Gastrocnemius medialis (tissue), 4 donors: ENCODE results near the gene PKP1. TPM values are rescaled to one million over a fixed set of nuclear protein-coding genes. Genes with fewer than 3 reads are reported as not detected.

Experiments
- ATAC-seq, 2 donors: fragments of 150-250 bp; one replicate each; pipeline ENCODE4 v1.9.1; 2016
- DNase-seq, 2 donors: peaks; one replicate each; pipeline ENCODE4 v3.0.0-alpha.2; 2019
- H3K27ac ChIP-seq, 4 donors: fragments of 200-600 bp; sonication (generic); 1 replicate in 1 of 4; 2 replicates in 3 of 4; pipeline ENCODE4 v1.5.1; 2016 to 2018; ENCODE audit warnings: mild to moderate bottlenecking in 2 of 4, moderate library complexity in 1 of 4
- H3K27me3 ChIP-seq, 3 donors: fragments of 200-600 bp; sonication (generic) in 2 of 3; 1 replicate in 1 of 3; 2 replicates in 2 of 3; pipeline versions ENCODE4 v1.5.1 to v1.6.0; 2016 to 2019; ENCODE audit warnings: mild to moderate bottlenecking in 1 of 3, moderate library complexity in 1 of 3
- H3K36me3 ChIP-seq, 2 donors: fragments of 200-600 bp; sonication (generic) in 1 of 2; one replicate each; pipeline ENCODE4 v1.5.1; 2017 to 2018
- H3K4me1 ChIP-seq, 2 donors: fragments of 200-600 bp; sonication (generic) in 1 of 2; one replicate each; pipeline ENCODE4 v1.5.1; 2016 to 2017; ENCODE audit warnings: mild to moderate bottlenecking in 2 of 2
- H3K4me3 ChIP-seq, 4 donors: fragments of 200-600 bp; sonication (generic) in 3 of 4; 1 replicate in 1 of 4; 2 replicates in 3 of 4; pipeline ENCODE4 v1.5.1; 2016 to 2019; ENCODE audit warnings: mild to moderate bottlenecking in 2 of 4
- H3K9me3 ChIP-seq, 3 donors: fragments of 200-600 bp; sonication (generic) in 2 of 3; 1 replicate in 1 of 3; 2 replicates in 2 of 3; pipeline ENCODE4 v1.5.1; 2016 to 2019
- POLR2A ChIP-seq, 2 donors: fragments of 450-650 bp; IDR thresholded peaks; one replicate each; pipeline ENCODE4 v1.6.1; 2017; ENCODE audit warnings: antibody characterized with exemption in 2 of 2, mild to moderate bottlenecking in 2 of 2, moderate library complexity in 2 of 2
- in situ Hi-C, 4 donors: fragments of 200-750 bp; cut with MboI; loops; one replicate each; pipeline versions ENCODE4 v1.15.0 to v1.8.0; 2017; ENCODE audit warnings: low sequenced_read_pairs in 4 of 4
- intact Hi-C: fragments of 100-400 bp; cut with DNase I; formaldehyde crosslinking; loops from one replicate; pipeline ENCODE4 v1.15.1; 2023; ENCODE audit warnings: low total_unique reads
- total RNA-seq, 4 donors: library from RNA; depleted of rRNA; stranded (reverse); fragments of >200 nt; gene quantifications; one replicate each; pipeline versions ENCODE4 v1.1.0 to v1.2.3, GENCODE V29; 2016
- TF ChIP-seq, protein P1 (sequence below), 5 experiments: fragments of 450-650 bp in 3 of 5; fragments of 200-600 bp in 2 of 5; sonication (generic) in 2 of 5; IDR thresholded peaks in 4 of 5; conservative IDR thresholded peaks in 1 of 5; 1 replicate in 4 of 5; 2 replicates in 1 of 5; pipeline ENCODE4 v1.5.1; 2016 to 2019; ENCODE audit warnings: antibody characterized with exemption in 5 of 5, mild to moderate bottlenecking in 3 of 5, moderate library complexity in 3 of 5

PKP1 gene
- total RNA-seq, 4 donors from 2014 or later: 0.71 to 4.5 (median 1.2) TPM

DNA sequence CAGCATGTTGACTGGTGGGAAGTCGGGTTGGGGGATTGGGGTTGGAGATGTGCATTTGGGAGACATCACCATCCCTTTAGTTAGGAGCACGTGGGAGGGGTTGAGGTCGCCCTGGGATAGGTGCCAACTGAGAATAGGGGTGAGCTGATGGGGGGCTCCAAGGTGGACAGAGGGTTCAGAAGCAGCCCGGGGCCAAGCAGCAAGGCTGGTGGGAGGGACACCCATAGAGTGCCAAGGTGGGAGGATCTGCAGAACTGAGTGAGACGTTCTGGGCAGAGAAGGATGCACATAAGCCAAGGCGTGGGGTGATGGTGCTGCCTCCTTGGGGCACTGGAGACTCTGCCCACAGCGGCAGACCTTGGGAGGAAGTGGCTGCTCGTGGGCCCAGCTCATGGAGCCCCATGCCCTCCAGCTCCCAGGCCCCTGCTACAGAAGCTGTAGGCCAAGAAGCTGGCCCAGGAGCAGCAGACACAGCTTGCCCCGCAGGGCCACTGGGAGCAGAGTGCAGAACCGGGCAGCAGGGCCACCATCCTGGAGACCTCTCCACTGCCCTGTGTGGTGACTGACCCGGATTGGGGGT lies 31.4 kb upstream of the PKP1 start:
- no peaks in the 10 kb centered on the region for H3K27me3 ChIP-seq
- ATAC-seq (no peak), DNase-seq (no peak)
- in situ Hi-C loops: loop anchor here in 1 of 4 donors (25.0 kb wide), 1 partner anchor 110 kb away; no protein-coding TSS in a partner anchor
- no peak for TF ChIP-seq POLR2A (IDR thresholded peaks at IDR 0.05)
- TF ChIP-seq, protein P1, sequence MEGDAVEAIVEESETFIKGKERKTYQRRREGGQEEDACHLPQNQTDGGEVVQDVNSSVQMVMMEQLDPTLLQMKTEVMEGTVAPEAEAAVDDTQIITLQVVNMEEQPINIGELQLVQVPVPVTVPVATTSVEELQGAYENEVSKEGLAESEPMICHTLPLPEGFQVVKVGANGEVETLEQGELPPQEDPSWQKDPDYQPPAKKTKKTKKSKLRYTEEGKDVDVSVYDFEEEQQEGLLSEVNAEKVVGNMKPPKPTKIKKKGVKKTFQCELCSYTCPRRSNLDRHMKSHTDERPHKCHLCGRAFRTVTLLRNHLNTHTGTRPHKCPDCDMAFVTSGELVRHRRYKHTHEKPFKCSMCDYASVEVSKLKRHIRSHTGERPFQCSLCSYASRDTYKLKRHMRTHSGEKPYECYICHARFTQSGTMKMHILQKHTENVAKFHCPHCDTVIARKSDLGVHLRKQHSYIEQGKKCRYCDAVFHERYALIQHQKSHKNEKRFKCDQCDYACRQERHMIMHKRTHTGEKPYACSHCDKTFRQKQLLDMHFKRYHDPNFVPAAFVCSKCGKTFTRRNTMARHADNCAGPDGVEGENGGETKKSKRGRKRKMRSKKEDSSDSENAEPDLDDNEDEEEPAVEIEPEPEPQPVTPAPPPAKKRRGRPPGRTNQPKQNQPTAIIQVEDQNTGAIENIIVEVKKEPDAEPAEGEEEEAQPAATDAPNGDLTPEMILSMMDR (IDR thresholded peaks at IDR 0.05 in 4 of 5, conservative IDR thresholded peaks at IDR 0.05 in 1 of 5): no peak
- no peaks in the 10 kb centered on the region for H3K4me1 ChIP-seq
- intact Hi-C loops: no loop called here
- no peaks in the 10 kb centered on the region for H3K9me3 ChIP-seq
- no peak overlapping the region for H3K4me3 ChIP-seq
- H3K36me3 ChIP-seq: no peaks in the 10 kb centered on the region
- no peak overlapping the region for H3K27ac ChIP-seq

DNA sequence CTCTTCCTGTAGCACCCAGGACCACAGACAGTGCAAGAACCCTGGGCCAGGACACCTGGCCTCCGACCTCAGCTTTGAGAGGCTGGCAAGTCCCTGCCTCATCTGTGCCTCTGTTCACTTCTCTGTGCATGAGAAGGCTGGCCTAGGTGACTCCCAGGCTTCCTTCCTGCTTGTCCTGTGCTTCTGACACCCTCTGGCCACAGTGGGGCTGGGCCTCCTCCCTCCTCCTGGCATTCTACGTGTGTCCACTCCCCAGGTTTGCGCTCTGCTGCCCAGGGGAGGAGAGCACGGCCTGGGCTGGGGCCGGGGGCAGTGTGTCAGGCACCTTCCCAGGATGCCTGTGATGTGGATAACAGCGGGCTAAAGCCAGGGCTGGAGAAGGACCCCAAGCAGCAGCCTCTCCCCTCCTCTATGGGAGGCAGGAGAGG lies 30.3 kb upstream of the PKP1 start:
- intact Hi-C loops (no loop called here), in situ Hi-C loops (loop anchor here in 1 of 4 donors (25.0 kb wide), 1 partner anchor 109 kb away; no protein-coding TSS in a partner anchor)
- H3K27me3 ChIP-seq: no peaks in the 10 kb centered on the region
- no peak overlapping the region for H3K4me3 ChIP-seq
- TF ChIP-seq, protein P1 (IDR thresholded peaks at IDR 0.05 in 4 of 5, conservative IDR thresholded peaks at IDR 0.05 in 1 of 5): no peak
- TF ChIP-seq POLR2A (IDR thresholded peaks at IDR 0.05): no peak
- no peak for DNase-seq
- H3K36me3 ChIP-seq: no peaks in the 10 kb centered on the region
- no peak for ATAC-seq
- H3K27ac ChIP-seq: no peak overlapping the region
- no peaks in the 10 kb centered on the region for H3K9me3 ChIP-seq
- H3K4me1 ChIP-seq: no peaks in the 10 kb centered on the region

DNA sequence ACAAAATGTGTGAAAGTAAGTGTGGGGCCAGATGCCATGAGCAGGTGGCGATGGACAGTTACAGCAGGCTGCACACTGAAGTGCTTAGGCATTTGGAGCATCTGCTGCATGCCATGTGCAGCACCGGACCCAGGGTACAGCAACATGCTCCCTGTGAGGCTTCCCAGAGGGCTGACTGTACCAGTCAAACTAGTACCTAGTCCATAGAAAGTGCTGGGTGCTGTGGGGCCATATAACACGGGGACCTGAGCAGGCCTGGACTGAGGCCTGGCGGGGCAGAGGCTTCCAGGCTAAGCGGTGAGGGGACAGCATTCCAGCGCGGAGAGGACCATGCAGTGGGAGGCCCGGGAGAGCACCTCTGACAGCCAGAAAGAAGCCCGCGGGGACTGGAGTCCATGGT lies 29.9 kb upstream of the PKP1 start:
- Histone ChIP-seq H3K9me3 (no peaks in the 10 kb centered on the region), H3K27ac (no peak overlapping the region), H3K4me3 (no peak overlapping the region), H3K27me3 (no peaks in the 10 kb centered on the region), H3K4me1 (no peaks in the 10 kb centered on the region), H3K36me3 (no peaks in the 10 kb centered on the region)
- no peak for DNase-seq
- in situ Hi-C loops (loop anchor here in 1 of 4 donors (25.0 kb wide), 1 partner anchor 109 kb away; no protein-coding TSS in a partner anchor), intact Hi-C loops (no loop called here)
- TF ChIP-seq, protein P1 (IDR thresholded peaks at IDR 0.05 in 4 of 5, conservative IDR thresholded peaks at IDR 0.05 in 1 of 5): no peak
- no peak for TF ChIP-seq POLR2A (IDR thresholded peaks at IDR 0.05)
- ATAC-seq: peak in 1 of 2 donors; percentile 15

DNA sequence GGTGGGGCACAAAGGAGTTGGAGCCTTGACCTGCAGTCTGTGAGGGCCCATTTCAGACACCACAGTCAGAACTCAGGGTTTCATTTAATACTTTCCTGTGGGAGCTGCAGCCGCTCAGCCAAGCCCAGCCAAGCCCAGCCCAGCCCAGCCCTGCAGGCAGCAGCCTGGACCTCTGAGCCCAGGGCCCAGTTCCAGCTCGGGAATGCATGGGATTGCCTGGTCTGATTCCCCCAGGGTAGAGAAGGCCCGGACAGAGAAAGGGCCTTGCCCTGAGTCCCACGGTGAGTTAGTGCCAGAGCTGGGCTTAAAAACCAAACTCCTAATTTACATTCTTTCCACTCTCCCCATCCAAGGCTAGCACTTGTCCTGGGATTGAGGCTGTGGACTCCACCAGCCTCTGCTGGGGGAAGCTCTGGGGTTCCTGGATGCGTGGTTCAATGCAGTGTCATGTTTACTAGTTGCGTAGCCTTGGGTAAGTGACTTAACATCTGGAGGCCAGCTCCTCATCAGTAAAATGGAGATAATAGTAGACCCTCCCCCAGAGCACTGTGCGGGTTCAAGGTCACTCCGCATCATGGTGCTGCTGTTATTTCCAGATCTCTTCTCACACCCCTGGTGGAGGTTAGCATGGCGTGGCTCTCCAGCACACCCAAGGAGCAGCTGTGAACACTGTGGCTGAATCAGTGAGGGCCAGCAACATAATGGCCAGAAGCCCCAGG lies 29.2 kb upstream of the PKP1 start:
- ATAC-seq: no peak
- DNase-seq: no peak
- intact Hi-C loops (loop anchor here (1.0 kb wide), 2 partner anchors 107 to 154 kb away; no protein-coding TSS in a partner anchor), in situ Hi-C loops (loop anchor here in 1 of 4 donors (25.0 kb wide), 1 partner anchor 108 kb away; no protein-coding TSS in a partner anchor)
- H3K36me3 ChIP-seq: no peaks in the 10 kb centered on the region
- TF ChIP-seq, protein P1 (IDR thresholded peaks at IDR 0.05 in 4 of 5, conservative IDR thresholded peaks at IDR 0.05 in 1 of 5): no peak
- H3K9me3 ChIP-seq: no peaks in the 10 kb centered on the region
- no peak overlapping the region for H3K27ac ChIP-seq
- H3K4me3 ChIP-seq: no peak overlapping the region
- H3K27me3 ChIP-seq: peaks cover 0 to 1% (median 0%) of the 10 kb centered on the region in 3 donors
- no peaks in the 10 kb centered on the region for H3K4me1 ChIP-seq
